AG09319 (cell line): ENCODE data around the gene KCNQ2.

ENCODE experiments used
- DNase-seq: peaks from one replicate; pipeline ENCODE4 v3.0.0-alpha.2; 2010; ENCODE audit warnings: low read depth; ENCODE audit errors: extremely low read depth
- CTCF ChIP-seq: IDR thresholded peaks from 2 replicates; pipeline ENCODE4 v1.5.1; 2011; ENCODE audit warnings: low read depth, mild to moderate bottlenecking, inconsistent platforms, low read length, moderate library complexity

The KCNQ2 gene

GRCh38 chr20:63399596-63400375 lies 72.7 kb downstream of the KCNQ2 start:
- DNase-seq = no peak
- TF ChIP-seq CTCF = no peak

GRCh38 chr20:63398744-63399514 lies 73.5 kb downstream of the KCNQ2 start:
- TF ChIP-seq CTCF = no peak
- DNase-seq = no peak

GRCh38 chr20:63397946-63398450 lies 74.5 kb downstream of the KCNQ2 start:
- DNase-seq = no peak
- no peak for TF ChIP-seq CTCF

GRCh38 chr20:63397155-63397843 lies 75.2 kb downstream of the KCNQ2 start:
- no peak for TF ChIP-seq CTCF
- no peak for DNase-seq

GRCh38 chr20:63396300-63396699 lies 76.2 kb downstream of the KCNQ2 start:
- no peak for DNase-seq
- no peak for TF ChIP-seq CTCF

- no peak for DNase-seq
- no peak for TF ChIP-seq CTCF
Observed at GRCh38 chr20:63395723-63396122, 76.7 kb downstream of the KCNQ2 start.
